Measurements from ENCODE around the gene DEGS1. TPM values are rescaled to one million over a fixed set of nuclear protein-coding genes. Genes with fewer than 3 reads are reported as not detected.
"Not testable (repeated sequence)": the region's sequence is repeated elsewhere in the genome, so short reads cannot be mapped to it uniquely, and the experiment has no call there.

The DEGS1 gene
- polyA plus RNA-seq, 1 experiment, result 193 TPM

- peak overlapping the region; percentile 87 for H3K27ac ChIP-seq (ENCODE audit: low read depth, low read length)
- CTCF ChIA-PET, result no interaction called here
- POLR2A ChIA-PET, result interaction anchor here (0.6 to 1.7 kb wide), 4 partner anchors 10 to 54 kb away, joined by 3 to 8 read pairs (median 6); partner anchors contain the start of gene DEGS1
- peak overlapping the region; percentile 29 for H3K4me3 ChIP-seq (ENCODE audit: low read depth, low read length)
- no peak for TF ChIP-seq CTCF (IDR thresholded peaks at IDR 0.05; ENCODE audit: low read depth, low read length)
- no peak for DNase-seq (ENCODE audit: low read depth, low spot score)
- H3K27me3 ChIP-seq (ENCODE audit: control insufficient read depth, insufficient read depth, low read length), result no peaks in the 10 kb centered on the region
- no peaks in the 10 kb centered on the region for H3K9me3 ChIP-seq (ENCODE audit: control insufficient read depth, insufficient read depth, low read length)
Measured at GRCh38 chr1:224205438-224205840, 22.4 kb downstream of the DEGS1 start.

- not testable (repeated sequence) for H3K4me3 ChIP-seq (ENCODE audit: low read depth, low read length); H3K9me3 ChIP-seq (ENCODE audit: control insufficient read depth, insufficient read depth, low read length); DNase-seq (ENCODE audit: low read depth, low spot score); H3K27me3 ChIP-seq (ENCODE audit: control insufficient read depth, insufficient read depth, low read length)
- H3K27ac ChIP-seq (ENCODE audit: low read depth, low read length), result peak overlapping the region; percentile 87
- POLR2A ChIA-PET, result interaction anchor here (0.6 to 0.8 kb wide), 2 partner anchors 11 to 27 kb away, joined by 3 to 4 read pairs; no protein-coding TSS in a partner anchor
- CTCF ChIA-PET, result interaction anchor here (0.6 kb wide), 1 partner anchor 30 kb away, joined by 4 read pairs; no protein-coding TSS in a partner anchor
Measured at GRCh38 chr1:224205931-224206538, 23.0 kb downstream of the DEGS1 start.

GRCh38 chr1:224211206-224211962, 28.3 kb downstream of the DEGS1 start:
- no peaks in the 10 kb centered on the region for H3K9me3 ChIP-seq (ENCODE audit: control insufficient read depth, insufficient read depth, low read length)
- H3K27me3 ChIP-seq (ENCODE audit: control insufficient read depth, insufficient read depth, low read length), result no peaks in the 10 kb centered on the region
- H3K4me3 ChIP-seq (ENCODE audit: low read depth, low read length), result no peak overlapping the region
- H3K27ac ChIP-seq (ENCODE audit: low read depth, low read length), result no peak overlapping the region
- DNase-seq (ENCODE audit: low read depth, low spot score), result peak; percentile 66
- POLR2A ChIA-PET, result no interaction called here
- CTCF ChIA-PET, result no interaction called here
- no peak for TF ChIP-seq CTCF (IDR thresholded peaks at IDR 0.05; ENCODE audit: low read depth, low read length)

- ChIA-PET CTCF (no interaction called here), POLR2A (no interaction called here)
- Histone ChIP-seq H3K27ac (ENCODE audit: low read depth, low read length) (no peak overlapping the region), H3K27me3 (ENCODE audit: control insufficient read depth, insufficient read depth, low read length) (no peaks in the 10 kb centered on the region), H3K4me3 (ENCODE audit: low read depth, low read length) (no peak overlapping the region), H3K9me3 (ENCODE audit: control insufficient read depth, insufficient read depth, low read length) (no peaks in the 10 kb centered on the region)
- DNase-seq (ENCODE audit: low read depth, low spot score), result no peak
- TF ChIP-seq CTCF (IDR thresholded peaks at IDR 0.05; ENCODE audit: low read depth, low read length), result no peak
Measured at GRCh38 chr1:224212618-224213061, 29.6 kb downstream of the DEGS1 start.

GRCh38 chr1:224213438-224214119, 30.5 kb downstream of the DEGS1 start:
- ChIA-PET CTCF (no interaction called here), POLR2A (no interaction called here)
- TF ChIP-seq CTCF (IDR thresholded peaks at IDR 0.05; ENCODE audit: low read depth, low read length), result no peak
- no peak for DNase-seq (ENCODE audit: low read depth, low spot score)
- Histone ChIP-seq H3K9me3 (ENCODE audit: control insufficient read depth, insufficient read depth, low read length) (no peaks in the 10 kb centered on the region), H3K27ac (ENCODE audit: low read depth, low read length) (no peak overlapping the region), H3K4me3 (ENCODE audit: low read depth, low read length) (no peak overlapping the region), H3K27me3 (ENCODE audit: control insufficient read depth, insufficient read depth, low read length) (no peaks in the 10 kb centered on the region)
